Left ventricle myocardium superior (tissue), 1 donor: Measurements from ENCODE around the gene BRD9. TPM values are rescaled to one million over a fixed set of nuclear protein-coding genes. Genes with fewer than 3 reads are reported as not detected.
"Not testable (repeated sequence)": the region's sequence is repeated elsewhere in the genome, so short reads cannot be mapped to it uniquely, and the experiment has no call there.

Source experiments
- ATAC-seq: fragments of 200-7000 bp; cut with Tn5 transposase; one replicate; pipeline ENCODE4 v1.9.1; 2020; ENCODE audit warnings: mild to moderate bottlenecking, moderate library complexity
- DNase-seq: peaks from one replicate; pipeline ENCODE4 v3.0.0-alpha.2; 2020
- intact Hi-C: fragments of 100-400 bp; cut with micrococcal nuclease; formaldehyde crosslinking; loops from one replicate; pipeline ENCODE4 v1.11.0; 2022
- total RNA-seq: library from RNA; stranded (reverse); fragmentation: NEBNext Ultra II Directional; extraction: Animal tissue kit (Norgen Biotek cat#: 25700); gene quantifications from one replicate; pipeline ENCODE4 v1.2.1, GENCODE V29; 2021
- donor health status: DM: no; HTN: yes; CAD: no; lungs with severe emphysema.

The BRD9 gene
- total RNA-seq, 1 donor from 2014 or later: 26.1 TPM

- peak; percentile 20 for DNase-seq
- intact Hi-C loops, ATAC-seq: not testable (repeated sequence)
Measured at GRCh38 chr5:840118-840973, 52.3 kb downstream of the BRD9 start.

GRCh38 chr5:838431-838851 lies 54.2 kb downstream of the BRD9 start:
- peak; percentile 73 for ATAC-seq
- intact Hi-C loops: not testable (repeated sequence)
- peak; percentile 57 for DNase-seq

- peak; percentile 23 for DNase-seq
- ATAC-seq, intact Hi-C loops: not testable (repeated sequence)
Measured at GRCh38 chr5:837621-838121, 54.9 kb downstream of the BRD9 start.

- intact Hi-C loops: not testable (repeated sequence)
- DNase-seq (peak; percentile 17), ATAC-seq (peak; percentile 66)
Measured at GRCh38 chr5:835933-836612, 56.5 kb downstream of the BRD9 start.

GRCh38 chr5:834013-834412 lies 58.6 kb downstream of the BRD9 start:
- intact Hi-C loops, DNase-seq, ATAC-seq: not testable (repeated sequence)

- ATAC-seq, DNase-seq, intact Hi-C loops: not testable (repeated sequence)
Measured at GRCh38 chr5:828194-828593, 64.4 kb downstream of the BRD9 start.

GRCh38 chr5:825544-825943 lies 67.1 kb downstream of the BRD9 start:
- intact Hi-C loops, DNase-seq, ATAC-seq: not testable (repeated sequence)

GRCh38 chr5:821504-821903 lies 71.1 kb downstream of the BRD9 start:
- intact Hi-C loops: no loop called here
- DNase-seq (no peak), ATAC-seq (no peak)

GRCh38 chr5:820245-820644 lies 72.4 kb downstream of the BRD9 start:
- no peak for DNase-seq
- intact Hi-C loops: no loop called here
- ATAC-seq: no peak

- no peak for DNase-seq
- no peak for ATAC-seq
- intact Hi-C loops: no loop called here
Measured at GRCh38 chr5:819078-819477, 73.5 kb downstream of the BRD9 start.

- intact Hi-C loops: no loop called here
- DNase-seq (no peak), ATAC-seq (no peak)
Measured at GRCh38 chr5:816176-816575, 76.4 kb downstream of the BRD9 start.

- DNase-seq (no peak), ATAC-seq (no peak)
- intact Hi-C loops: no loop called here
Measured at GRCh38 chr5:815449-815848, 77.2 kb downstream of the BRD9 start.

Other genes with a start within 250 kb of the BRD9 start
- gene TPPP, start 199.4 kb downstream of the BRD9 start, total RNA-seq: 34.8 TPM
- gene ZDHHC11B, start 108.1 kb downstream of the BRD9 start, total RNA-seq: 20.0 TPM
- gene ZDHHC11, start 41.8 kb downstream of the BRD9 start, total RNA-seq: 40.1 TPM
- 0.32 TPM for gene TRIP13, start 83 bp upstream of the BRD9 start, total RNA-seq
- gene NKD2, start 116.0 kb upstream of the BRD9 start, total RNA-seq: 3.4 TPM
- 230 TPM for gene SLC12A7, start 219.3 kb upstream of the BRD9 start, total RNA-seq